ENCODE data around the gene BPIFB6. TPM values are rescaled to one million over a fixed set of nuclear protein-coding genes. Genes with fewer than 3 reads are reported as not detected.

The BPIFB6 gene
- polyA plus RNA-seq, 1 donor (not counting 4 experiments of a cell fraction or from before 2014, with no cell fraction given) = not detected

DNA sequence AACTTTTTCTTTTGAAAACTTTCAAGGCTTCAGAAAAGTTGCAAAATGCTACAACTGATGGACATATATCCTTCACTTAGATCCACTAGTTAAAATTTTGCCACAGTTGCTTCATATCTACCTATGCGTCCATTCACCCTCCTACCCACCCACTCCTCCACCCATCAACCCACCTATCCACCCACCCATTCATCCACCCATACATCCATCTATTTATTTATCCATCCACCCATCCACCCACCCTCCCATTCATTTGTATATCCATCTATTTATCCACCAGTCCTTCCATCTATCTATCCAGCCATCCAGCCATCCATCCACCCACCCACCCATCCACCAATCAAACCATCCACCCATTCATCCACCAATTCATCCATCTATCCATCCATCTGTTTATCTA lies 61.6 kb downstream of the BPIFB6 start:
- H3K79me2 ChIP-seq (ENCODE audit: control insufficient read depth, insufficient read depth, low read length) = no peaks in the 10 kb centered on the region
- no peak overlapping the region for H3K4me2 ChIP-seq (ENCODE audit: control insufficient read depth, extremely low read depth, insufficient read depth, low read depth, low read length)
- H4K20me1 ChIP-seq (ENCODE audit: control insufficient read depth, extremely low read depth, insufficient read depth, low read length) = no peaks in the 10 kb centered on the region
- TF ChIP-seq, protein P1, sequence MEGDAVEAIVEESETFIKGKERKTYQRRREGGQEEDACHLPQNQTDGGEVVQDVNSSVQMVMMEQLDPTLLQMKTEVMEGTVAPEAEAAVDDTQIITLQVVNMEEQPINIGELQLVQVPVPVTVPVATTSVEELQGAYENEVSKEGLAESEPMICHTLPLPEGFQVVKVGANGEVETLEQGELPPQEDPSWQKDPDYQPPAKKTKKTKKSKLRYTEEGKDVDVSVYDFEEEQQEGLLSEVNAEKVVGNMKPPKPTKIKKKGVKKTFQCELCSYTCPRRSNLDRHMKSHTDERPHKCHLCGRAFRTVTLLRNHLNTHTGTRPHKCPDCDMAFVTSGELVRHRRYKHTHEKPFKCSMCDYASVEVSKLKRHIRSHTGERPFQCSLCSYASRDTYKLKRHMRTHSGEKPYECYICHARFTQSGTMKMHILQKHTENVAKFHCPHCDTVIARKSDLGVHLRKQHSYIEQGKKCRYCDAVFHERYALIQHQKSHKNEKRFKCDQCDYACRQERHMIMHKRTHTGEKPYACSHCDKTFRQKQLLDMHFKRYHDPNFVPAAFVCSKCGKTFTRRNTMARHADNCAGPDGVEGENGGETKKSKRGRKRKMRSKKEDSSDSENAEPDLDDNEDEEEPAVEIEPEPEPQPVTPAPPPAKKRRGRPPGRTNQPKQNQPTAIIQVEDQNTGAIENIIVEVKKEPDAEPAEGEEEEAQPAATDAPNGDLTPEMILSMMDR (optimal IDR thresholded peaks at IDR 0.05 in 1 of 3, IDR thresholded peaks at IDR 0.05 in 1 of 3, conservative IDR thresholded peaks at IDR 0.05 in 1 of 3; ENCODE audit: extremely low read depth in 1 of 3, insufficient read depth in 2 of 3, low read length in 3 of 3) = no peak
- TF ChIP-seq EZH2 (IDR thresholded peaks at IDR 0.05; ENCODE audit: low read length) = no peak
- no peaks in the 10 kb centered on the region for H3K9me3 ChIP-seq (ENCODE audit: control insufficient read depth, low read depth, low read length)
- DNase-seq (ENCODE audit: low read depth, low spot score) = no peak
- no peak overlapping the region for H3K4me3 ChIP-seq (ENCODE audit: control insufficient read depth in 2 of 3, extremely low read depth in 1 of 3, insufficient read depth in 2 of 3, low read depth in 1 of 3, low read length in 3 of 3)
- no peaks in the 10 kb centered on the region for H3K9me1 ChIP-seq (ENCODE audit: control insufficient read depth, extremely low read depth, insufficient read depth, low read length)
- dilution Hi-C loops (cut with MboI; ENCODE audit: extremely low pct_ligation_motif_present, low sequenced_read_pairs) = no loop called here
- FAIRE-seq = no peak
- no peaks in the 10 kb centered on the region for H3K36me3 ChIP-seq (ENCODE audit: control insufficient read depth in 2 of 2, extremely low read depth in 1 of 2, insufficient read depth in 2 of 2, low read length in 2 of 2)
- H3K27me3 ChIP-seq (ENCODE audit: control insufficient read depth, extremely low read depth, insufficient read depth, low read length) = no peaks in the 10 kb centered on the region
- H3K9ac ChIP-seq (ENCODE audit: control insufficient read depth, extremely low read depth, insufficient read depth, low read length) = no peak overlapping the region
- H3K27ac ChIP-seq (ENCODE audit: control insufficient read depth, insufficient read depth, low read length) = no peak overlapping the region
- H3K4me1 ChIP-seq (ENCODE audit: control insufficient read depth, extremely low read depth, insufficient read depth, low read length) = no peaks in the 10 kb centered on the region
- no peak overlapping the region for H2AFZ ChIP-seq (ENCODE audit: control insufficient read depth, low read length)

DNA sequence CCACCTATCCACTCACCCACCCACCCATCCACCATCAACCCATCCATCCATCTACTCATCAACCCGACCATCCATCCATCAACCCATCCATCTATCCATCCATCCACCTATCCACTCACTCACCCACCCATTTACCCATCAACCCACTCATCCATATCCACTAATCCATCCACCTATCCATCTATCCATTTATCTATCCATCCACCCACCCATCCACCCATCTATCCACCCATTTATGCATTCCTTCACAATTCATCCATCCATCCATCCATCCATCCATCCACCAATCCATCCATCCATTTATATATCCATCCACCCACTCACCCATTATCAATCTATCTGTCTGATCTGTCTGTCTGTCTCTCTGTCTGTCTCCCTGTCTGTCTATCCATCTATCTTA lies 62.1 kb downstream of the BPIFB6 start:
- DNase-seq (ENCODE audit: low read depth, low spot score) = no peak
- Histone ChIP-seq H3K27me3 (ENCODE audit: control insufficient read depth, extremely low read depth, insufficient read depth, low read length) (no peaks in the 10 kb centered on the region), H3K9ac (ENCODE audit: control insufficient read depth, extremely low read depth, insufficient read depth, low read length) (no peak overlapping the region), H3K4me1 (ENCODE audit: control insufficient read depth, extremely low read depth, insufficient read depth, low read length) (no peaks in the 10 kb centered on the region), H3K36me3 (ENCODE audit: control insufficient read depth in 2 of 2, extremely low read depth in 1 of 2, insufficient read depth in 2 of 2, low read length in 2 of 2) (no peaks in the 10 kb centered on the region), H3K79me2 (ENCODE audit: control insufficient read depth, insufficient read depth, low read length) (no peaks in the 10 kb centered on the region), H3K27ac (ENCODE audit: control insufficient read depth, insufficient read depth, low read length) (no peak overlapping the region), H3K4me2 (ENCODE audit: control insufficient read depth, extremely low read depth, insufficient read depth, low read depth, low read length) (no peak overlapping the region), H3K9me1 (ENCODE audit: control insufficient read depth, extremely low read depth, insufficient read depth, low read length) (no peaks in the 10 kb centered on the region), H2AFZ (ENCODE audit: control insufficient read depth, low read length) (no peak overlapping the region), H3K9me3 (ENCODE audit: control insufficient read depth, low read depth, low read length) (no peaks in the 10 kb centered on the region), H3K4me3 (ENCODE audit: control insufficient read depth in 2 of 3, extremely low read depth in 1 of 3, insufficient read depth in 2 of 3, low read depth in 1 of 3, low read length in 3 of 3) (no peak overlapping the region), H4K20me1 (ENCODE audit: control insufficient read depth, extremely low read depth, insufficient read depth, low read length) (no peaks in the 10 kb centered on the region)
- FAIRE-seq = no peak
- dilution Hi-C loops (cut with MboI; ENCODE audit: extremely low pct_ligation_motif_present, low sequenced_read_pairs) = no loop called here
- TF ChIP-seq EZH2 (IDR thresholded peaks at IDR 0.05; ENCODE audit: low read length) = no peak
- TF ChIP-seq, protein P1 (optimal IDR thresholded peaks at IDR 0.05 in 1 of 3, IDR thresholded peaks at IDR 0.05 in 1 of 3, conservative IDR thresholded peaks at IDR 0.05 in 1 of 3; ENCODE audit: extremely low read depth in 1 of 3, insufficient read depth in 2 of 3, low read length in 3 of 3) = no peak

Other genes starting within 250 kb of the BPIFB6 start
- 72.7 to 115 TPM (median 111 TPM) in 3 replicates for gene MAPRE1, start 211.7 kb upstream of the BPIFB6 start, polyA plus RNA-seq
- gene EFCAB8, start 172.7 kb upstream of the BPIFB6 start, polyA plus RNA-seq = 0.02 to 0.18 TPM (median 0.03 TPM) in 3 replicates
- gene SUN5, start 27.2 kb upstream of the BPIFB6 start, polyA plus RNA-seq = not detected in 3 replicates
- not detected in 3 replicates for gene BPIFB2, start 23.9 kb upstream of the BPIFB6 start, polyA plus RNA-seq
- not detected in 3 replicates for gene BPIFB3, start 22.3 kb downstream of the BPIFB6 start, polyA plus RNA-seq
- not detected in 3 replicates for gene BPIFB4, start 48.0 kb downstream of the BPIFB6 start, polyA plus RNA-seq
- gene BPIFA2, start 136.5 kb downstream of the BPIFB6 start, polyA plus RNA-seq = not detected in 3 replicates
- gene BPIFA3, start 185.7 kb downstream of the BPIFB6 start, polyA plus RNA-seq = not detected in 3 replicates
- gene BPIFA1, start 204.3 kb downstream of the BPIFB6 start, polyA plus RNA-seq = not detected in 3 replicates

Data from keratinocyte (primary cell).